H9 (cell line): Measurements from ENCODE around the gene DNMBP. TPM values are rescaled to one million over a fixed set of nuclear protein-coding genes. Genes with fewer than 3 reads are reported as not detected.

Experiments
- DNase-seq: peaks from one replicate; pipeline ENCODE4 v3.0.0-alpha.2; 2017
- H2AFZ ChIP-seq: one replicate; pipeline ENCODE4 v1.6.1; 2013; ENCODE audit warnings: mild to moderate bottlenecking, low read length, control low read depth, moderate library complexity
- H2AK5ac ChIP-seq: 2 replicates; pipeline ENCODE4 v1.6.1; 2013; ENCODE audit warnings: low read length, control low read depth, mixed read lengths; ENCODE audit not compliant: insufficient read length
- H2BK120ac ChIP-seq: one replicate; pipeline ENCODE4 v1.6.1; 2013; ENCODE audit warnings: low read depth, mild to moderate bottlenecking, low read length, control low read depth, inconsistent platforms; ENCODE audit not compliant: poor library complexity, severe bottlenecking
- H2BK12ac ChIP-seq: 2 replicates; pipeline ENCODE4 v1.6.1; 2013; ENCODE audit warnings: low read length, control low read depth, mixed read lengths, low read depth; ENCODE audit not compliant: insufficient read length
- H2BK15ac ChIP-seq: 2 replicates; pipeline ENCODE4 v1.6.1; 2013; ENCODE audit warnings: low read depth, low read length, control low read depth
- H2BK20ac ChIP-seq: one replicate; pipeline ENCODE4 v1.6.1; 2013; ENCODE audit warnings: low read depth, mild to moderate bottlenecking, low read length, control low read depth, inconsistent platforms; ENCODE audit not compliant: poor library complexity, severe bottlenecking
- H2BK5ac ChIP-seq: 2 replicates; pipeline ENCODE4 v1.6.1; 2013; ENCODE audit warnings: low read length, control low read depth, mixed read lengths; ENCODE audit not compliant: insufficient read length
- H3K14ac ChIP-seq: 2 replicates; pipeline ENCODE4 v1.6.1; 2013; ENCODE audit warnings: low read length, control low read depth; ENCODE audit not compliant: insufficient read depth
- H3K18ac ChIP-seq: 2 replicates; pipeline ENCODE4 v1.6.1; 2013; ENCODE audit warnings: low read depth, mild to moderate bottlenecking, mixed read lengths, low read length, control low read depth; ENCODE audit not compliant: insufficient read length
- H3K23ac ChIP-seq: 2 replicates; pipeline ENCODE4 v1.6.1; 2013; ENCODE audit warnings: low read length, control low read depth, mixed read lengths, low read depth; ENCODE audit not compliant: insufficient read length
- H3K23me2 ChIP-seq: 2 replicates; pipeline ENCODE4 v1.6.1; 2013; ENCODE audit warnings: low read depth, mild to moderate bottlenecking, mixed read lengths, low read length, control low read depth; ENCODE audit not compliant: insufficient read length, poor library complexity, severe bottlenecking
- H3K27ac ChIP-seq: 2 replicates; pipeline ENCODE4 v1.5.1; 2013; ENCODE audit warnings: low read length, control low read depth, mixed read lengths, low read depth; ENCODE audit not compliant: insufficient read length
- H3K27me3 ChIP-seq: 2 replicates; pipeline ENCODE4 v1.6.1; 2013; ENCODE audit warnings: low read length, control low read depth, inconsistent platforms; ENCODE audit not compliant: insufficient read depth
- H3K4ac ChIP-seq: 2 replicates; pipeline ENCODE4 v1.6.1; 2013; ENCODE audit warnings: low read depth, mild to moderate bottlenecking, control low read depth, inconsistent platforms, low read length, moderate library complexity
- H3K4me1 ChIP-seq: 2 replicates; pipeline ENCODE4 v1.6.1; 2013; ENCODE audit warnings: low read length, control low read depth, inconsistent platforms; ENCODE audit not compliant: insufficient read depth
- H3K4me2 ChIP-seq: 2 replicates; pipeline ENCODE4 v1.6.1; 2013; ENCODE audit warnings: low read length, control low read depth, mixed read lengths; ENCODE audit not compliant: insufficient read length, insufficient read depth
- H3K56ac ChIP-seq: 2 replicates; pipeline ENCODE4 v1.6.1; 2013; ENCODE audit warnings: low read depth, mild to moderate bottlenecking, mixed read lengths, low read length, control low read depth; ENCODE audit not compliant: insufficient read length
- H3K79me1 ChIP-seq: 2 replicates; pipeline ENCODE4 v1.6.1; 2013; ENCODE audit warnings: low read depth, mild to moderate bottlenecking, moderate library complexity, low read length, control low read depth, inconsistent platforms; ENCODE audit not compliant: insufficient read depth, poor library complexity, severe bottlenecking
- H3K79me2 ChIP-seq: 2 replicates; pipeline ENCODE4 v1.6.1; 2013; ENCODE audit warnings: low read length, control low read depth, inconsistent platforms; ENCODE audit not compliant: insufficient read depth
- H3K9ac ChIP-seq: 2 replicates; pipeline ENCODE4 v1.6.1; 2013; ENCODE audit warnings: low read length, control low read depth, mixed read lengths; ENCODE audit not compliant: insufficient read length; ENCODE audit errors: extremely low read depth
- H3K9me3 ChIP-seq: one replicate; pipeline ENCODE4 v1.6.1; 2013; ENCODE audit warnings: low read depth, low read length, inconsistent platforms; ENCODE audit not compliant: control insufficient read depth
- H3T11ph ChIP-seq: one replicate; pipeline ENCODE4 v1.6.1; 2013; ENCODE audit warnings: mild to moderate bottlenecking, low read length, control low read depth, inconsistent platforms
- H4K20me1 ChIP-seq: one replicate; pipeline ENCODE4 v1.6.1; 2013; ENCODE audit not compliant: control insufficient read depth, insufficient read length, insufficient read depth
- H4K5ac ChIP-seq: 2 replicates; pipeline ENCODE4 v1.6.1; 2013; ENCODE audit warnings: low read depth, mild to moderate bottlenecking, mixed read lengths, low read length, control low read depth; ENCODE audit not compliant: insufficient read length
- H4K8ac ChIP-seq: replicated peaks from 2 replicates; pipeline ENCODE4 v1.6.1; 2013; ENCODE audit warnings: low read length, control low read depth, mixed read lengths, low read depth; ENCODE audit not compliant: insufficient read length
- H4K91ac ChIP-seq: 2 replicates; pipeline ENCODE4 v1.6.1; 2013; ENCODE audit warnings: low read depth, mild to moderate bottlenecking, moderate library complexity, mixed read lengths, low read length, control low read depth; ENCODE audit not compliant: insufficient read length
- H3K27ac Mint-ChIP-seq, 3 experiments: 2 replicates in 2 of 3; 3 replicates in 1 of 3; pipeline ENCODE4 v1.8.0; 2020 to 2021; ENCODE audit warnings: mixed read lengths in 3 of 3, mild to moderate bottlenecking in 1 of 3, moderate library complexity in 1 of 3
- H3K27me3 Mint-ChIP-seq: 2 replicates; pipeline ENCODE4 v1.8.0; 2021; ENCODE audit warnings: low read depth, mild to moderate bottlenecking, moderate library complexity, mixed read lengths
- H3K36me3 Mint-ChIP-seq, 3 experiments: 2 replicates in 2 of 3; 3 replicates in 1 of 3; pipeline ENCODE4 v1.8.0; 2020 to 2021; ENCODE audit warnings: low read depth in 3 of 3, mixed read lengths in 3 of 3; ENCODE audit not compliant: insufficient read depth in 1 of 3
- H3K4me1 Mint-ChIP-seq, 2 experiments: 2 replicates each; pipeline ENCODE4 v1.8.0; 2020; ENCODE audit warnings: mixed read lengths in 2 of 2
- H3K4me3 Mint-ChIP-seq, 2 experiments: 2 replicates in 1 of 2; 3 replicates in 1 of 2; pipeline ENCODE4 v1.8.0; 2020 to 2021; ENCODE audit warnings: mild to moderate bottlenecking in 2 of 2, mixed read lengths in 2 of 2, moderate library complexity in 1 of 2
- H3K9me3 Mint-ChIP-seq, 2 experiments: 2 replicates in 1 of 2; 3 replicates in 1 of 2; pipeline ENCODE4 v1.8.0; 2020; ENCODE audit warnings: mild to moderate bottlenecking in 2 of 2, mixed read lengths in 2 of 2, moderate library complexity in 1 of 2
- CTCF ChIP-seq: fragments of 200-600 bp; sonication (generic); conservative IDR thresholded peaks from 3 replicates; pipeline ENCODE4 v1.8.0; 2021; ENCODE audit warnings: antibody characterized with exemption, mild to moderate bottlenecking
- WGBS: extraction: QIAGEN DNeasy Blood & Tissue Kit; methylation state at CpG from one replicate; pipeline ENCODE4 v1.1.7; 2013; ENCODE audit warnings: missing lambda C conversion rate, low lambda C conversion rate, mixed read lengths; ENCODE audit not compliant: insufficient read length; ENCODE audit errors: extremely low coverage; 5-methylcytosine and 5-hydroxymethylcytosine counted together
- total RNA-seq: library from RNA; stranded (reverse); gene quantifications from 2 replicates; pipeline ENCODE4 v1.2.1, GENCODE V29; 2021

DNMBP gene
- total RNA-seq, 1 experiment from 2014 or later, result 25.6 TPM

GRCh38 chr10:99835947-99836346 is 173.8 kb downstream of the DNMBP start:
- H3K27ac ChIP-seq, result no peak overlapping the region
- no peak overlapping the region for H2BK120ac ChIP-seq
- H3K27ac Mint-ChIP-seq, result no peak overlapping the region

More at GRCh38 chr10:99835947-99836346, 173.8 kb downstream of the DNMBP start:
- H3K4me1 Mint-ChIP-seq, result no peaks in the 10 kb centered on the region
- Histone ChIP-seq H4K20me1 (no peaks in the 10 kb centered on the region), H3K9ac (no peak overlapping the region), H3K4ac (no peak overlapping the region), H3K9me3 (no peaks in the 10 kb centered on the region), H3K14ac (no peak overlapping the region), H2AFZ (no peak overlapping the region), H4K5ac (no peak overlapping the region), H2BK5ac (no peak overlapping the region), H3K27me3 (no peaks in the 10 kb centered on the region), H3K56ac (no peak overlapping the region), H3T11ph (no peak overlapping the region), H3K79me1 (no peaks in the 10 kb centered on the region), H3K23me2 (no peaks in the 10 kb centered on the region), H3K79me2 (no peaks in the 10 kb centered on the region), H3K4me2 (no peak overlapping the region), H4K91ac (no peak overlapping the region), H3K4me1 (no peaks in the 10 kb centered on the region), H3K23ac (no peak overlapping the region), H2BK15ac (no peak overlapping the region), H2BK20ac (no peak overlapping the region), H3K18ac (no peak overlapping the region), H2AK5ac (no peak overlapping the region), H4K8ac (no peak overlapping the region), H2BK12ac (no peak overlapping the region)
- H3K27me3 Mint-ChIP-seq, result peaks cover 4% of the 10 kb centered on the region
- H3K9me3 Mint-ChIP-seq, result peaks cover 8% of the 10 kb centered on the region in 2 experiments
- no peak overlapping the region for H3K4me3 Mint-ChIP-seq
- no peak for TF ChIP-seq CTCF
- no CpG with 5 or more reads among the region's 8 CpGs for WGBS
- H3K36me3 Mint-ChIP-seq, result peaks cover 0 to 3% (median 3%) of the 10 kb centered on the region in 3 experiments; a peak in 5 of 7 replicates
- no peak for DNase-seq
